Activated T-cell treated with anti-CD3 and anti-CD28 coated beads, Interleukin-2, amount 50 U/mL, for 48 hours (primary cell): Measurements from ENCODE around the gene VGF.

Experiments
- DNase-seq, 2 experiments: peaks; one replicate each; pipeline ENCODE4 v3.0.0-alpha.2; 2020

VGF gene

GRCh38 chr7:101165958-101166647, 734 bp upstream of the VGF start:
- DNase-seq = no peak

- peak in 1 of 2 experiments; percentile 42 for DNase-seq
Observed at GRCh38 chr7:101164071-101164840, 1.1 kb downstream of the VGF start.

GRCh38 chr7:101163279-101164070, 1.9 kb downstream of the VGF start:
- peak in 1 of 2 experiments; percentile 40 for DNase-seq

- peak in 1 of 2 experiments; percentile 47 for DNase-seq
Observed at GRCh38 chr7:101162551-101163278, 2.7 kb downstream of the VGF start.

- no peak for DNase-seq
Observed at GRCh38 chr7:101161692-101162471, 3.5 kb downstream of the VGF start.

GRCh38 chr7:101160910-101161309, 4.5 kb downstream of the VGF start:
- no peak for DNase-seq

GRCh38 chr7:101159696-101160674, 5.4 kb downstream of the VGF start:
- DNase-seq = no peak

GRCh38 chr7:101156866-101157589, 8.3 kb downstream of the VGF start:
- no peak for DNase-seq

GRCh38 chr7:101156277-101156676, 9.1 kb downstream of the VGF start:
- DNase-seq = no peak

- DNase-seq = no peak
Observed at GRCh38 chr7:101155303-101155702, 10.1 kb downstream of the VGF start.

GRCh38 chr7:101154693-101155102, 10.7 kb downstream of the VGF start:
- DNase-seq = peak in 1 of 2 experiments; percentile 39

- DNase-seq = peak; percentile 96
Observed at GRCh38 chr7:101153969-101154692, 11.2 kb downstream of the VGF start, which contains the start of gene AP1S1. AP1S1 (plus strand) TSS chr7:101154476; CDS start chr7:101154515, 39 bp downstream.

GRCh38 chr7:101151908-101152651, 13.3 kb downstream of the VGF start:
- no peak for DNase-seq

- DNase-seq = no peak
Observed at GRCh38 chr7:101140746-101141382, 24.5 kb downstream of the VGF start.

- no peak for DNase-seq
Observed at GRCh38 chr7:101140339-101140699, 25.1 kb downstream of the VGF start.

GRCh38 chr7:101138213-101138870, 27.0 kb downstream of the VGF start:
- peak; percentile 92 for DNase-seq

GRCh38 chr7:101137651-101138212, 27.6 kb downstream of the VGF start:
- DNase-seq = no peak
